Heart right ventricle (tissue), 16 donors: ENCODE results near the gene ARHGEF4. TPM values are rescaled to one million over a fixed set of nuclear protein-coding genes. Genes with fewer than 3 reads are reported as not detected.
A peak's percentile ranks its signal among the peaks of the same experiment; 100 is the strongest.

Experiments
- ATAC-seq, 8 donors: fragments of 200-7000 bp; cut with Tn5 transposase; one replicate each; pipeline ENCODE4 v1.9.1; 2020; ENCODE audit warnings: mild to moderate bottlenecking in 8 of 8, moderate library complexity in 8 of 8, moderate number of reproducible peaks in 1 of 8
- DNase-seq, 2 donors: peaks; one replicate each; pipeline ENCODE4 v3.0.0-alpha.2; 2020
- H3K27ac ChIP-seq, 10 donors: fragments of 200-600 bp; sonication (generic) in 2 of 10; one replicate each; pipeline versions ENCODE4 v1.5.0 to v1.8.0; 2020 to 2022; ENCODE audit warnings: mild to moderate bottlenecking in 3 of 10
- H3K27me3 ChIP-seq, 7 donors: fragments of 200-600 bp; one replicate each; pipeline ENCODE4 v1.8.0; 2021 to 2022; ENCODE audit warnings: mild to moderate bottlenecking in 2 of 7
- H3K36me3 ChIP-seq, 9 donors: fragments of 200-600 bp; sonication (generic) in 1 of 9; one replicate each; pipeline versions ENCODE4 v1.5.0 to v1.8.0; 2020 to 2022; ENCODE audit warnings: mild to moderate bottlenecking in 2 of 9
- H3K4me1 ChIP-seq, 9 donors: fragments of 200-600 bp; sonication (generic) in 1 of 9; one replicate each; pipeline versions ENCODE4 v1.5.0 to v1.8.0; 2020 to 2022; ENCODE audit warnings: mild to moderate bottlenecking in 4 of 9
- H3K4me3 ChIP-seq, 10 donors: fragments of 200-600 bp; sonication (generic) in 2 of 10; one replicate each; pipeline versions ENCODE4 v1.5.0 to v1.8.0; 2020 to 2022; ENCODE audit warnings: mild to moderate bottlenecking in 7 of 10, moderate library complexity in 2 of 10
- H3K9me3 ChIP-seq, 11 donors: fragments of 200-600 bp in 10 of 11; sonication (generic) in 2 of 11; one replicate each; pipeline versions ENCODE4 v1.5.0 to v1.8.0; 2013 to 2022; ENCODE audit warnings: mild to moderate bottlenecking in 2 of 11, control low read depth in 1 of 11, moderate library complexity in 1 of 11
- CTCF ChIP-seq, 9 donors: fragments of 200-600 bp; sonication (generic) in 2 of 9; IDR thresholded peaks; one replicate each; pipeline versions ENCODE4 v1.5.0 to v1.8.0; 2021 to 2022; ENCODE audit warnings: antibody characterized with exemption in 9 of 9, mild to moderate bottlenecking in 5 of 9, moderate library complexity in 1 of 9
- WGBS, 2 donors: extraction: QIAGEN DNeasy Blood & Tissue Kit; methylation state at CpG; one replicate each; pipeline ENCODE4 v1.1.7; 2013; ENCODE audit warnings: inconsistent platforms in 1 of 2; 5-methylcytosine and 5-hydroxymethylcytosine counted together
- intact Hi-C, 10 donors: fragments of 100-400 bp; cut with DNase I; formaldehyde crosslinking; loops; one replicate each; pipeline versions ENCODE4 v1.11.1 to v1.14.2; 2022
- polyA plus RNA-seq, 2 donors: library from polyadenylated mRNA; stranded (reverse); fragments of 200-250 nt; gene quantifications; one replicate each; pipeline ENCODE4 v1.2.3, GENCODE V29; 2013
- total RNA-seq, 10 donors: library from RNA; stranded (reverse); fragmentation: NEBNext Ultra II Directional in 3 of 10; extraction: Animal tissue kit (Norgen Biotek cat#: 25700) in 3 of 10; gene quantifications; one replicate each; pipeline versions ENCODE4 v1.2.1 to v1.2.4, GENCODE V29; 2021 to 2023
- donor health status: Arrhythmogenic right ventricular cardiomyopathy.
- donor health status: ischemic (EF 13 %, LVEDD 7.1; RV severe dilation, severe dysfunction).
- donor health status: healthy with polysubstance abuse.
- donor health status: DM: no; HTN: yes; CAD: no.
- donor health status: DM: no; HTN: no; CAD: no.
- donor health status: ischemic (EF 25% LVEDD 6.9; RV normal size, moderate dysfunction).
- donor health status: ischemic (EF 25% LVEDD 5.7; RV mildly dilated, moderate dysfunction).
- donor health status: healthy.
- donor health status: DM: yes; HTN: yes; CAD: no.
- donor health status: Ischemic cardiomyopathy.
- donor health status: ischemic (EF 35%, LVEDD 5.7; RV mildly dilated, moderate dysfunction).
- donor health status: nonischemic (EF 11% LVEDD 7.7; RV severe dilation, severe dysfunction).
- donor health status: DM: yes; HTN: yes; CAD: no.
- donor health status: PGD.
- donor health status: ischemic (EF 29% LVEDD 5.4; RV normal size, mild dysfunction).
- donor health status: nonischemic (EF 23%, LVEDD 6.1; RV moderate dilation, normal function).

The ARHGEF4 gene
- total and polyA plus RNA-seq, 12 donors = 0.67 to 6.5 (median 3.4) TPM

- ATAC-seq = no peak
- TF ChIP-seq CTCF (IDR thresholded peaks at IDR 0.05) = no peak
These were observed 195.2 kb downstream of the ARHGEF4 start for GRCh38 chr2:131031875-131032274.

GRCh38 chr2:131032393-131032836, 195.7 kb downstream of the ARHGEF4 start:
- Histone ChIP-seq H3K27ac (no peak overlapping the region), H3K9me3 (peaks cover 0 to 4% (median 0%) of the 10 kb centered on the region in 11 donors), H3K4me3 (no peak overlapping the region), H3K4me1 (no peaks in the 10 kb centered on the region), H3K27me3 (peaks cover 0 to 41% (median 30%) of the 10 kb centered on the region in 7 donors), H3K36me3 (no peaks in the 10 kb centered on the region)
- DNase-seq (no peak), ATAC-seq (no peak)
- no peak for TF ChIP-seq CTCF (IDR thresholded peaks at IDR 0.05)
- intact Hi-C loops = no loop called here
- 83 to 84% methylated on average over 4 of the region's 4 CpGs for WGBS, 2 donors

More at GRCh38 chr2:131031875-131032274, 195.2 kb downstream of the ARHGEF4 start:
- H3K36me3 ChIP-seq = no peaks in the 10 kb centered on the region
- no peak overlapping the region for H3K4me3 ChIP-seq
- H3K27me3 ChIP-seq = peaks cover 0 to 35% (median 26%) of the 10 kb centered on the region in 7 donors
- peaks cover 0 to 4% (median 0%) of the 10 kb centered on the region in 11 donors for H3K9me3 ChIP-seq
- intact Hi-C loops = no loop called here
- no peak overlapping the region for H3K27ac ChIP-seq
- 76 to 77% methylated on average over 9 of the region's 9 CpGs for WGBS, 2 donors
- H3K4me1 ChIP-seq = no peaks in the 10 kb centered on the region
- no peak for DNase-seq

GRCh38 chr2:131033786-131034121, 197.0 kb downstream of the ARHGEF4 start:
- DNase-seq = no peak
- WGBS, 2 donors = 69 to 83% methylated on average over 1 of the region's 1 CpG
- H3K9me3 ChIP-seq = no peaks in the 10 kb centered on the region
- no peaks in the 10 kb centered on the region for H3K36me3 ChIP-seq
- intact Hi-C loops = no loop called here
- no peak for TF ChIP-seq CTCF (IDR thresholded peaks at IDR 0.05)
- no peak overlapping the region for H3K27ac ChIP-seq
- peaks cover 0 to 44% (median 32%) of the 10 kb centered on the region in 7 donors for H3K27me3 ChIP-seq
- no peak overlapping the region for H3K4me3 ChIP-seq
- no peaks in the 10 kb centered on the region for H3K4me1 ChIP-seq
- no peak for ATAC-seq

GRCh38 chr2:131034122-131035051, 197.7 kb downstream of the ARHGEF4 start:
- intact Hi-C loops = no loop called here
- H3K27me3 ChIP-seq = peaks cover 0 to 50% (median 33%) of the 10 kb centered on the region in 7 donors
- ATAC-seq (peak in 4 of 8 donors; percentile 6 to 23 (median 18)), DNase-seq (no peak)
- no peak for TF ChIP-seq CTCF (IDR thresholded peaks at IDR 0.05)
- WGBS, 2 donors = 4% methylated on average over 58 to 61 of the region's 61 CpGs
- no peaks in the 10 kb centered on the region for H3K4me1 ChIP-seq
- peak overlapping the region in 8 of 10 donors; percentile 18 to 48 (median 39) for H3K4me3 ChIP-seq
- no peaks in the 10 kb centered on the region for H3K9me3 ChIP-seq
- no peaks in the 10 kb centered on the region for H3K36me3 ChIP-seq
- H3K27ac ChIP-seq = no peak overlapping the region
